HepG2 (cell line): Measurements from ENCODE around the gene INTS4. TPM values are rescaled to one million over a fixed set of nuclear protein-coding genes. Genes with fewer than 3 reads are reported as not detected.

ENCODE experiments used
- ATAC-seq: fragments of 200-7000 bp; cut with Tn5 transposase; 3 replicates; pipeline ENCODE4 v1.9.1; 2020; ENCODE audit warnings: mild to moderate bottlenecking, moderate library complexity
- BruUV-seq: library from RNA; stranded (reverse); fragments of 400-500 nt; replicated peaks from 2 replicates; lab custom pipeline; 2021; lab: Mats Ljungman, UMichigan
- CTCF ChIA-PET: fragments of 300-600 bp; formaldehyde crosslinking; extraction: SDS; loops from one replicate; lab custom pipeline; 2021; ENCODE audit warnings: low total read pairs, inconsistent platforms, low intra/inter-chr PET ratio; lab: Yijun Ruan, JAX
- POLR2A ChIA-PET: fragments of 350-600 bp; sonication (Branson Sonifier 250); formaldehyde crosslinking; loops from one replicate; lab custom pipeline; 2020; ENCODE audit warnings: antibody characterized with exemption, inconsistent platforms; lab: Yijun Ruan, JAX
- DNase-seq: peaks from one replicate; pipeline ENCODE4 v3.0.0-alpha.2; 2015; ENCODE audit warnings: low spot score
- FAIRE-seq: peaks from 3 replicates; lab custom pipeline; 2011; peaks lifted over from hg19 to GRCh38; lab: Jason Lieb, UNC
- H2AFZ ChIP-seq: one replicate; pipeline ENCODE4 v1.6.1; 2011; ENCODE audit warnings: low read length, inconsistent platforms
- H3K27ac ChIP-seq: fragments of 300-600 bp; 3 replicates; pipeline ENCODE4 v1.8.0; 2011; ENCODE audit warnings: mixed run types, mild to moderate bottlenecking, mixed read lengths, low read length, inconsistent platforms; ENCODE audit not compliant: insufficient read depth; ENCODE audit errors: extremely low read length
- H3K27me3 ChIP-seq, 2 experiments: fragments of 200-600 bp in 1 of 2; 2 replicates in 1 of 2; 3 replicates in 1 of 2; pipeline versions ENCODE4 v1.6.0 to v1.8.0; 2011; ENCODE audit warnings: low read length in 2 of 2, mild to moderate bottlenecking in 2 of 2, moderate library complexity in 2 of 2, inconsistent platforms in 1 of 2; ENCODE audit not compliant: insufficient read depth in 2 of 2, control insufficient read depth in 1 of 2
- H3K36me3 ChIP-seq, 2 experiments: fragments of 200-600 bp in 1 of 2; replicated peaks in 1 of 2; 2 replicates in 1 of 2; 3 replicates in 1 of 2; pipeline versions ENCODE4 v1.5.1 to v1.8.0; 2011; ENCODE audit warnings: low read length in 2 of 2, inconsistent platforms in 1 of 2; ENCODE audit not compliant: insufficient read depth in 2 of 2, control insufficient read depth in 1 of 2
- H3K4me1 ChIP-seq: 2 replicates; pipeline ENCODE4 v1.5.1; 2012; ENCODE audit warnings: low read length, inconsistent platforms; ENCODE audit not compliant: insufficient read depth
- H3K4me2 ChIP-seq: 2 replicates; pipeline ENCODE4 v1.6.0; 2011; ENCODE audit warnings: low read depth, low read length, inconsistent platforms
- H3K4me3 ChIP-seq, 3 experiments: fragments of 200-600 bp in 1 of 3; sonication (generic), shearing (Covaris generic) in 1 of 3; replicated peaks in 1 of 3; 2 replicates each; pipeline ENCODE4 v1.5.1; 2011 to 2016; ENCODE audit warnings: low read length in 3 of 3, inconsistent platforms in 2 of 3, low read depth in 2 of 3, mild to moderate bottlenecking in 2 of 3, control low read depth in 1 of 3, mixed read lengths in 1 of 3; ENCODE audit not compliant: insufficient read depth in 1 of 3
- H3K79me2 ChIP-seq: one replicate; pipeline ENCODE4 v1.6.1; 2011; ENCODE audit warnings: low read length, inconsistent platforms; ENCODE audit not compliant: insufficient read depth
- H3K9ac ChIP-seq: 2 replicates; pipeline ENCODE4 v1.6.0; 2011; ENCODE audit warnings: mild to moderate bottlenecking, low read depth, low read length, inconsistent platforms; ENCODE audit not compliant: insufficient read depth
- H3K9me3 ChIP-seq: 2 replicates; pipeline ENCODE4 v1.5.1; 2012; ENCODE audit warnings: mild to moderate bottlenecking, low read length
- H4K20me1 ChIP-seq: 2 replicates; pipeline ENCODE4 v1.6.0; 2011; ENCODE audit warnings: inconsistent platforms, mild to moderate bottlenecking, low read length, moderate library complexity; ENCODE audit not compliant: insufficient read depth
- ARHGAP35 ChIP-seq: sonication (generic); formaldehyde crosslinking; IDR thresholded peaks from 2 replicates; pipeline ENCODE4 v1.9.0; 2022; ENCODE audit warnings: mild to moderate bottlenecking, inconsistent platforms, moderate library complexity, missing genetic modification reagents, borderline replicate concordance
- FOSL2 ChIP-seq: sonication (generic); formaldehyde crosslinking; IDR thresholded peaks from 2 replicates; pipeline ENCODE4 v1.4.0; 2020; ENCODE audit warnings: missing genetic modification reagents
- GPBP1L1 ChIP-seq: sonication (generic); formaldehyde crosslinking; IDR thresholded peaks from 2 replicates; pipeline ENCODE4 v1.5.0; 2020; ENCODE audit warnings: mild to moderate bottlenecking, missing genetic modification reagents
- HOXA9 ChIP-seq: sonication (generic); formaldehyde crosslinking; IDR thresholded peaks from 2 replicates; pipeline ENCODE4 v1.8.1; 2022; ENCODE audit warnings: missing genetic modification reagents, mild to moderate bottlenecking, moderate library complexity, borderline replicate concordance
- ZNF501 ChIP-seq: sonication (generic); formaldehyde crosslinking; IDR thresholded peaks from 2 replicates; pipeline ENCODE4 v1.5.1; 2020; ENCODE audit warnings: mild to moderate bottlenecking, moderate library complexity, missing genetic modification reagents
- WGBS: methylation state at CpG from one replicate; pipeline ENCODE4 v1.1.6; 2017; ENCODE audit warnings: low lambda C conversion rate; 5-methylcytosine and 5-hydroxymethylcytosine counted together
- in situ Hi-C: cut with HindIII; loops from 2 replicates; pipeline ENCODE4 v1.10.0; 2017; ENCODE audit warnings: low pct_unique_long_range_greater_than_20kb; ENCODE audit not compliant: extremely low pct_ligation_motif_present
- intact Hi-C: fragments of 100-400 bp; cut with micrococcal nuclease; formaldehyde crosslinking; loops from one replicate; pipeline ENCODE4 v1.10.0; 2022; ENCODE audit not compliant: unreplicated experiment
- polyA plus RNA-seq, 8 experiments: library from polyadenylated mRNA; depleted of rRNA in 3 of 8; stranded (reverse) in 7 of 8; unstranded in 1 of 8; fragments of >200 nt; fragmentation: Illumina TruSeq in 4 of 8; extraction: Trizol in 4 of 8; gene quantifications; 2 replicates each; pipeline versions ENCODE4 v1.2.1 to v1.2.3, GENCODE V29; 2011 to 2016; ENCODE audit warnings: low read depth in 4 of 8, missing spikeins in 1 of 8, mixed read lengths in 1 of 8; ENCODE audit not compliant: insufficient read depth in 1 of 8
- total RNA-seq, 5 experiments: library from RNA; depleted of rRNA; stranded (reverse); fragments of >200 nt; fragmentation: Illumina TruSeq; extraction: Trizol; gene quantifications; 2 replicates each; pipeline ENCODE4 v1.2.3, GENCODE V29; 2016; ENCODE audit warnings: low read depth in 1 of 5
- TF ChIP-seq, protein P1 (sequence below): sonication (generic); formaldehyde crosslinking; IDR thresholded peaks from 2 replicates; pipeline ENCODE4 v1.4.0; 2020; ENCODE audit warnings: missing genetic modification reagents

Gene INTS4
- total and polyA plus RNA-seq, 2 of the 13 experiments (the other 11 are each of a cell fraction or from before 2014, with no cell fraction given) = 37.3 to 44.8 TPM

GRCh38 chr11:78040691-78041379, 46.4 kb upstream of the INTS4 start:
- BruUV-seq = no TSS peak
- no peaks in the 10 kb centered on the region for H3K27me3 ChIP-seq
- in situ Hi-C loops = no loop called here
- H3K4me3 ChIP-seq = no peak overlapping the region
- H3K36me3 ChIP-seq = no peaks in the 10 kb centered on the region
- POLR2A ChIA-PET = interaction anchor here (0.9 to 3.1 kb wide), 5 partner anchors 9 to 150 kb away, joined by 3 to 25 read pairs (median 6); partner anchors contain the start of genes INTS4 and KCTD14
- DNase-seq (no peak), FAIRE-seq (no peak), ATAC-seq (no peak)
- no peaks in the 10 kb centered on the region for H4K20me1 ChIP-seq
- H3K9ac ChIP-seq = no peak overlapping the region
- peaks cover 79% of the 10 kb centered on the region for H3K4me1 ChIP-seq
- CTCF ChIA-PET = no interaction called here
- intact Hi-C loops = no loop called here
- TF ChIP-seq ZNF501 (0 out of 2 replicates have a peak, but pooled peaks have one; percentile 14), HOXA9 (CRISPR knock-in tag) (no peak), ARHGAP35 (CRISPR knock-in tag) (no peak), GPBP1L1 (no peak), FOSL2 (CRISPR knock-in tag) (peak; percentile 51)
- TF ChIP-seq, protein P1, sequence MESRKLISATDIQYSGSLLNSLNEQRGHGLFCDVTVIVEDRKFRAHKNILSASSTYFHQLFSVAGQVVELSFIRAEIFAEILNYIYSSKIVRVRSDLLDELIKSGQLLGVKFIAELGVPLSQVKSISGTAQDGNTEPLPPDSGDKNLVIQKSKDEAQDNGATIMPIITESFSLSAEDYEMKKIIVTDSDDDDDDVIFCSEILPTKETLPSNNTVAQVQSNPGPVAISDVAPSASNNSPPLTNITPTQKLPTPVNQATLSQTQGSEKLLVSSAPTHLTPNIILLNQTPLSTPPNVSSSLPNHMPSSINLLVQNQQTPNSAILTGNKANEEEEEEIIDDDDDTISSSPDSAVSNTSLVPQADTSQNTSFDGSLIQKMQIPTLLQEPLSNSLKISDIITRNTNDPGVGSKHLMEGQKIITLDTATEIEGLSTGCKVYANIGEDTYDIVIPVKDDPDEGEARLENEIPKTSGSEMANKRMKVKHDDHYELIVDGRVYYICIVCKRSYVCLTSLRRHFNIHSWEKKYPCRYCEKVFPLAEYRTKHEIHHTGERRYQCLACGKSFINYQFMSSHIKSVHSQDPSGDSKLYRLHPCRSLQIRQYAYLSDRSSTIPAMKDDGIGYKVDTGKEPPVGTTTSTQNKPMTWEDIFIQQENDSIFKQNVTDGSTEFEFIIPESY (CRISPR knock-in tag) = peak; percentile 63; the same call in 1 of the 2 replicates
- H3K27ac ChIP-seq = no peak overlapping the region
- no peaks in the 10 kb centered on the region for H3K79me2 ChIP-seq
- WGBS = 92% methylated on average over 15 of the region's 15 CpGs
- no peak overlapping the region for H3K4me2 ChIP-seq
- no peak overlapping the region for H2AFZ ChIP-seq
- H3K9me3 ChIP-seq = no peaks in the 10 kb centered on the region
